Uterus (tissue), 2 donors: Measurements from ENCODE around the gene VPS54.

Experiments used
- POLR2A ChIP-seq, 2 donors: fragments of 450-650 bp; IDR thresholded peaks; one replicate each; pipeline ENCODE4 v1.6.1; 2016; ENCODE audit warnings: antibody characterized with exemption in 2 of 2, mild to moderate bottlenecking in 1 of 2, moderate library complexity in 1 of 2
- TF ChIP-seq, protein P1 (sequence below), 4 experiments: fragments of 200-600 bp in 2 of 4; fragments of 450-650 bp in 2 of 4; sonication (generic) in 2 of 4; IDR thresholded peaks; one replicate each; pipeline ENCODE4 v1.5.1; 2016 to 2019; ENCODE audit warnings: antibody characterized with exemption in 4 of 4, mild to moderate bottlenecking in 2 of 4, moderate library complexity in 1 of 4

DNA sequence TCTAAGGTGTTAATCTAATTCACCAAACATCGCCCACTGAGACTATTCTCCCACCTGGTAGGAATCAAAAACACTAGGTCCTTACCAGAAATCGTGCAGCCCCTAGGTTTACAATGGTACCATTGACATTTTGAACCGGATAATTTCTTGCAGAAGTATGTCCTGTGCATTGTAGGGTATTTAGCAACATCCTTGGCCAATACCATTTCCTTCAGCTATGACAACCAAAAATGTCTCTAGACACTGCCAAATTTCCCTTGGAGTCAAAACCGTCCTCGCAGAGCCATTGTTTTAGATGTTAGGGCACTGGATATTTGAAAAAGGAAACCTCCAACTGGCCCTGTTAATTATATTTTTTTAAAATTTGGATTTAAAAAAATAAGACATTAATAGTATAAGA lies 3.8 kb downstream of the VPS54 start:
- TF ChIP-seq, protein P1, sequence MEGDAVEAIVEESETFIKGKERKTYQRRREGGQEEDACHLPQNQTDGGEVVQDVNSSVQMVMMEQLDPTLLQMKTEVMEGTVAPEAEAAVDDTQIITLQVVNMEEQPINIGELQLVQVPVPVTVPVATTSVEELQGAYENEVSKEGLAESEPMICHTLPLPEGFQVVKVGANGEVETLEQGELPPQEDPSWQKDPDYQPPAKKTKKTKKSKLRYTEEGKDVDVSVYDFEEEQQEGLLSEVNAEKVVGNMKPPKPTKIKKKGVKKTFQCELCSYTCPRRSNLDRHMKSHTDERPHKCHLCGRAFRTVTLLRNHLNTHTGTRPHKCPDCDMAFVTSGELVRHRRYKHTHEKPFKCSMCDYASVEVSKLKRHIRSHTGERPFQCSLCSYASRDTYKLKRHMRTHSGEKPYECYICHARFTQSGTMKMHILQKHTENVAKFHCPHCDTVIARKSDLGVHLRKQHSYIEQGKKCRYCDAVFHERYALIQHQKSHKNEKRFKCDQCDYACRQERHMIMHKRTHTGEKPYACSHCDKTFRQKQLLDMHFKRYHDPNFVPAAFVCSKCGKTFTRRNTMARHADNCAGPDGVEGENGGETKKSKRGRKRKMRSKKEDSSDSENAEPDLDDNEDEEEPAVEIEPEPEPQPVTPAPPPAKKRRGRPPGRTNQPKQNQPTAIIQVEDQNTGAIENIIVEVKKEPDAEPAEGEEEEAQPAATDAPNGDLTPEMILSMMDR (IDR thresholded peaks at IDR 0.05): no peak
- no peak for TF ChIP-seq POLR2A (IDR thresholded peaks at IDR 0.05)
